Stimulated activated CD8-positive, alpha-beta memory T cell treated with anti-CD3 and anti-CD28 coated beads, Interleukin-15, amount 100 ng/mL, for 4 hours (primary cell): ENCODE results near the gene HOXB1.
"Not testable (repeated sequence)": the region's sequence is repeated elsewhere in the genome, so short reads cannot be mapped to it uniquely, and the experiment has no call there.

Experiments
- DNase-seq, 2 donors: peaks; one replicate each; pipeline ENCODE4 v3.0.0-alpha.2; 2020; ENCODE audit warnings: low read depth in 2 of 2

Gene HOXB1

GRCh38 chr17:48494335-48494734, 36.5 kb downstream of the HOXB1 start:
- no peak for DNase-seq

GRCh38 chr17:48492401-48493298, 38.2 kb downstream of the HOXB1 start:
- DNase-seq, result peak; percentile 27 to 34

GRCh38 chr17:48491527-48492273, 39.1 kb downstream of the HOXB1 start:
- no peak for DNase-seq

- no peak for DNase-seq
These were observed 40.3 kb downstream of the HOXB1 start for GRCh38 chr17:48490451-48490892.

GRCh38 chr17:48489781-48490180, 41.0 kb downstream of the HOXB1 start:
- no peak for DNase-seq

GRCh38 chr17:48488548-48489106, 42.2 kb downstream of the HOXB1 start:
- DNase-seq, result no peak

- no peak for DNase-seq
These were observed 43.6 kb downstream of the HOXB1 start for GRCh38 chr17:48487221-48487620.

GRCh38 chr17:48486557-48486956, 44.3 kb downstream of the HOXB1 start:
- DNase-seq, result no peak

- DNase-seq, result no peak
These were observed 46.0 kb downstream of the HOXB1 start for GRCh38 chr17:48484850-48485249.

- no peak for DNase-seq
These were observed 46.6 kb downstream of the HOXB1 start for GRCh38 chr17:48484256-48484655.

- no peak for DNase-seq
These were observed 47.2 kb downstream of the HOXB1 start for GRCh38 chr17:48483471-48484131.

- no peak for DNase-seq
These were observed 47.8 kb downstream of the HOXB1 start for GRCh38 chr17:48483004-48483403.

- not testable (repeated sequence) for DNase-seq
These were observed 48.5 kb downstream of the HOXB1 start for GRCh38 chr17:48482301-48482700.

- no peak for DNase-seq
These were observed 51.8 kb downstream of the HOXB1 start for GRCh38 chr17:48479014-48479402.
